GM10266 (cell line): ENCODE results near the gene BCKDK.

Experiments used
- DNase-seq: peaks from one replicate; pipeline ENCODE4 v3.0.0; 2012; ENCODE audit errors: extremely low spot score
- TF ChIP-seq, protein P1 (sequence below): IDR thresholded peaks from 2 replicates; pipeline ENCODE4 v1.5.1; 2012; ENCODE audit warnings: mild to moderate bottlenecking, low read depth; ENCODE audit not compliant: control insufficient read depth, insufficient read depth; ENCODE audit errors: missing control alignments

Gene BCKDK

DNA sequence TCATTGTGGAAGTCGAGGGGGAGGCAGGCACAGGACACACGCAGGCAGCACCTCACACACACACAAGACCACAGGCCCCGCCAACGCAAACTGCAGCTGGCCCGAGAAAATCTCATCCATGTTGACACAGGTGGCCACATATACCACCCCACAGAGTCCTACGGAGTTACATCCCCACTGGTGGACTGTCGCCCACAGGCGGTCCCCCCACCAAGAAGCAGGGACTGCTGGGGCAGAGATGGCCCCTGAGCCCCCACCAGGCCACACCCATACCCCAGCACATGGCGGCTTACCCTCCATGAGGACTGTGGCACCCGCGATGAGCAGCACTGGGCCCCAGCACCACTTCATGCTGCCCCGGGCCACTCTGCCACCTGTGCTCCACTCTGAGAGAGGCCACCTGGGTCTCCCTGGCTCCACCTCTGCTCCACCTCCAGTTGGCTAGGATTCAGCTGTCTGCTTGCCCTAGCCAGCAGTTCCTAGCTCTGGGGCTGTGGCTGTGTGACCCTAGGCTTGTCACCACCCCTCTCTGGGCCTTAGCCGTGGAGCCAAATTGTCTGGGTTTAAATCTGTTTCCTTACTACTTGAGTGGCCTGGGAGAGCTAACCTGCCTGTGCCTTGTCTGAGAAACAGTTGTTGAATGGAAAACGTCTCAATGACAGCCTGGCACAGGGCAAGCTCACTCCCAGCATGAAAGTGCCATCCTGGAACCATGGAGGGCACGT, 19.6 kb upstream of the BCKDK start, which contains the start of gene PRSS53:
TSS of gene PRSS53 (minus strand) at position 485 of the 725 bp plus-strand sequence. CDS start at position 351, 134 bp downstream.
- DNase-seq, result no peak
- TF ChIP-seq, protein P1, sequence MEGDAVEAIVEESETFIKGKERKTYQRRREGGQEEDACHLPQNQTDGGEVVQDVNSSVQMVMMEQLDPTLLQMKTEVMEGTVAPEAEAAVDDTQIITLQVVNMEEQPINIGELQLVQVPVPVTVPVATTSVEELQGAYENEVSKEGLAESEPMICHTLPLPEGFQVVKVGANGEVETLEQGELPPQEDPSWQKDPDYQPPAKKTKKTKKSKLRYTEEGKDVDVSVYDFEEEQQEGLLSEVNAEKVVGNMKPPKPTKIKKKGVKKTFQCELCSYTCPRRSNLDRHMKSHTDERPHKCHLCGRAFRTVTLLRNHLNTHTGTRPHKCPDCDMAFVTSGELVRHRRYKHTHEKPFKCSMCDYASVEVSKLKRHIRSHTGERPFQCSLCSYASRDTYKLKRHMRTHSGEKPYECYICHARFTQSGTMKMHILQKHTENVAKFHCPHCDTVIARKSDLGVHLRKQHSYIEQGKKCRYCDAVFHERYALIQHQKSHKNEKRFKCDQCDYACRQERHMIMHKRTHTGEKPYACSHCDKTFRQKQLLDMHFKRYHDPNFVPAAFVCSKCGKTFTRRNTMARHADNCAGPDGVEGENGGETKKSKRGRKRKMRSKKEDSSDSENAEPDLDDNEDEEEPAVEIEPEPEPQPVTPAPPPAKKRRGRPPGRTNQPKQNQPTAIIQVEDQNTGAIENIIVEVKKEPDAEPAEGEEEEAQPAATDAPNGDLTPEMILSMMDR, result no peak

- TF ChIP-seq, protein P1, result no peak
- no peak for DNase-seq
Measured at GRCh38 chr16:31089199-31089598, 19.0 kb upstream of the BCKDK start.

- TF ChIP-seq, protein P1, result no peak
- DNase-seq, result no peak
Measured at GRCh38 chr16:31090540-31090939, 17.6 kb upstream of the BCKDK start.

DNA sequence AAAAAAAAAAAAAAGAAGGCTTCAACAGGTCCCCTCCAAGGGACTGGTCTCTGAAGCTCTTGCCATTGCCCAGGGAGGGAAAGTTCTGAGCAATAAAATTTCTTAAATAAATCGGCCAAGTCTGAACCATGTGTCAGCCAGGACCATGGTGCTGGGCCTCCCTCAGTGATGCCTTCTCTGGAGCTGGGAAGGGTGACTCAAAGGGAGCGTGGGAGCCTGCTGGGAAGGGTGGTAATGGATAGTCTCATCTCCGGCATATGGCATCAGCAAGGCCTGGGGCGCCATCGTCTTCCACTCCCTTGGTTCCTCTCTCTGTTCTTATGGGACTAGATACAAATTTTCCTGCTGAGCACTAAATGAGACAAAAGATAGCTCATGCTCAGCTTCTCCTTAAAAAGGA, 15.9 kb upstream of the BCKDK start:
- no peak for DNase-seq
- TF ChIP-seq, protein P1, result no peak

- DNase-seq, result no peak
- TF ChIP-seq, protein P1, result no peak
Measured at GRCh38 chr16:31093132-31093703, 15.0 kb upstream of the BCKDK start.

GRCh38 chr16:31094088-31094423, 14.1 kb upstream of the BCKDK start:
- no peak for DNase-seq
- TF ChIP-seq, protein P1, result no peak

- TF ChIP-seq, protein P1, result no peak
- peak; percentile 91 for DNase-seq
Measured at GRCh38 chr16:31094424-31095120, 13.6 kb upstream of the BCKDK start, which contains the start of gene VKORC1. Gene VKORC1, minus strand, starts transcription at chr16:31094797. Its CDS starts 68 bp downstream, at chr16:31094729.
